Activated effector memory CD4-positive, alpha-beta T cell treated with Interleukin-2 at 50 U/mL for 16 hours (primary cell): Measurements from ENCODE around the gene CD33.
"Not testable (repeated sequence)": the region's sequence is repeated elsewhere in the genome, so short reads cannot be mapped to it uniquely, and the experiment has no call there.

Experiments
- DNase-seq: peaks from one replicate; pipeline ENCODE4 v3.0.0-alpha.2; 2020

Gene CD33

DNA sequence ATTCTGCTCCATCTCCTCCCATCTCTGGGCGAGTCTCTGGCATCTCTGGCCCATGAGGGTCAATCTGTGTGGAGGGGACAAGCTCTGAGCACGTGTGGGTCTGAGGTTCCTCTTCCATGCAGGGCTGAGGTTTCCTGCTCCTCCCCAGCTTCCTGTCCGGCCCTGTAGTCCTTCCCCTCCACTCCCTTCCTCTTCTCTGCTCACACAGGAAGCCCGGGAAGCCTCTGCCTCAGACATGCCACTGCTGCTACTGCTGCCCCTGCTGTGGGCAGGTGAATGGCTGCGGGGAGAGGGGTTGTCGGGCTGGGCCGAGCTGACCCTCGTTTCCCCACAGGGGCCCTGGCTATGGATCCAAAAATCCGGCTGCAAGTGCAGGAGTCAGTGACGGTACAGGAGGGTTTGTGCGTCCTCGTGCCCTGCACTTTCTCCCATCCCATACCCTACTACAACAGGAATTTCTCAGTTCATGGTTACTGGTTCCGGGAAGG lies 14.0 kb upstream of the CD33 start:
- not testable (repeated sequence) for DNase-seq

DNA sequence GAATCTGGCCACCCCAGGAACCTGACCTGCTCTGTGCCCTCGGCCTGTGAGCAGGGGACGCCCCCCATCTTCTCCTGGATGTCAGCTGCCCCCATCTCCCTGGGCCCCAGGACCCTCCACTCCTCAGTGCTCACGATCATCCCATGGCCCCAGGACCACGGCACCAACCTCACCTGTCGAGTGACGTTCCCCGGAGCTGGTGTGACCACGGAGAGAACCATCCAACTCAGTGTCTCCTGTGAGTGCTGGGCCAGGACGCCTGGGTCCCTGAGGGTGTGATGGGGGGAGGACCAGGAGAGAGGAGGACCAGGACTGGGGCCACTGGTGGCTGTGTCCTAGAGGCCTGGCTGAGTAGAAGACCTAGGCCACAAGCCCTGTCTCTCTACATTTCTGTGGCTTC lies 13.0 kb upstream of the CD33 start:
- no peak for DNase-seq

DNA sequence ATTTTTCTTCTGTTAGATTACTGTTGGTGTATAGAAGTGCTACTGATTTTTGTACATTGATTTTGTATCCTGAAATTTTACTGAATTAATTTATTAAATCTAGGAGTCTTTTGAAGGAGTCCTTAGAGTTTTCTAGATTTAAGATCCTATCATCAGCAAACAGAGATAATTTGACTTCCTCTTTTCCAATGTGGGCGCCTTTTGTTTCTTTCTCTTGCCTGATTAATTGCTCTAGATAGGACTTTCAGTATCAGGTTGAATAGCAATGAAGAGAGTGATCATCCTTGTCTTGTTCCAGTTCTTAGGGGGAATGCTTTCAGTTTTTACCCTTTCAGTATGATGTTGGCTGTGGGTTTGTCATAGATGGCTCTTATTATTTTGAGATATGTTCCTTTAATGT lies 5.6 kb upstream of the CD33 start:
- DNase-seq: no peak

DNA sequence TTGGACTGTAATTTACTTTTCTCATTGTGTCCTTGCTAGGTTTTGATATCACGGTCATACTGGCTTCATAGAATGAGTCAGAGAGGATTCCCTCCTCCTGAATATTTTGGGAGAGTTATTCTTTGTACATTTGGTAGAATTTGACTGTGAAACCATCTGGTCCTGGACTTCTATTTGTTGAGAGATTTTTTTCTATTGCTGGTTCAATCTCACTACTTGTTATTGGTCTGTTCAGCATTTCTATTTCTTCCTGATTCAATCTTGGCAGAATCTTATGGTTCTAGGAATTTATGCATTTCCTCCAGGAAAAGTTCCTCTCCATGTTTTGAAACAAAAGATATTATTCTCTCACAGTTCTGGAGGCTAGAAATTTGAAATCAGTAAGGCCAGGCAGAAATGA lies 4.9 kb upstream of the CD33 start:
- DNase-seq: no peak

DNA sequence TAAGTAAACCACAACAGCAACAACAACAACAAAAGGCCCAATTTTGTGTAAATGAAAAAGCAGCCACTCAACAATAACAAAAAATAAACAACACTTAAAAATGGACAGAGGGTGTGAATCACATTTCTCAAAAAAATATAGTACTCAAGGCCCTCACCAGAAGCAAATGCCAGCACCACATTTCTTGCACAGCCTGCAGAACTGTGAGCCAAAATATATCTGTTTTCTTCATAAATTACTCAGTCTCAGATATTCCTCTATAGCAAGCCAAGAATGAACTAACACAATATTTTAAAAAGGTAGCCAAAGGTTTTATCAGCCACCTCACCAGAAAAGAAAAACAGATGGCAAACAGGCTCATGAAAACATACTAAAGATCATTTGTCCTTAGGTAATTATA lies 3.9 kb upstream of the CD33 start:
- DNase-seq: no peak

DNA sequence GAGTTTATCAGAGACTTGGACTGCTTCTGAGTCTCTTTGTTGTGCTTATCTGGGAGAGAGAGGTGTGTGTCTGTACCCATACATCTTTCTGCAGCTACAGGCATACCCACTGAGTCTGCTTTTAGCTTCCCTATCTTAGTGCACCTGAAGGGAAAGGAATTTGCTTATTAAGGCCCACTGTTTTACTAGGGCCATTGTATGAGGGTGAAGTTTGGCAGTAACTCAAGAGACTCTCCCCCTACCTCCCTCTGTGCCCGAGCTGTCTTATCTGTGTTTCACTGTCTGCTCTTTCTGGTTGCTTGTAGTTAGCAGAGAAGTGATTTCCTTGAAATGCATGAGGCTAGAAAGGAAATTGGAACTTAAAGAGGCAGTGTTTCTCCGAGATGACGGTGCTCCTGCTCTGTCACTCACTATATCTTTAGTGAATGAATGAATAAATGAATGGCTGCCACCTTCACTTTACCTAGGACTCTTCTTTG lies 678 bp upstream of the CD33 start:
- DNase-seq: no peak

DNA sequence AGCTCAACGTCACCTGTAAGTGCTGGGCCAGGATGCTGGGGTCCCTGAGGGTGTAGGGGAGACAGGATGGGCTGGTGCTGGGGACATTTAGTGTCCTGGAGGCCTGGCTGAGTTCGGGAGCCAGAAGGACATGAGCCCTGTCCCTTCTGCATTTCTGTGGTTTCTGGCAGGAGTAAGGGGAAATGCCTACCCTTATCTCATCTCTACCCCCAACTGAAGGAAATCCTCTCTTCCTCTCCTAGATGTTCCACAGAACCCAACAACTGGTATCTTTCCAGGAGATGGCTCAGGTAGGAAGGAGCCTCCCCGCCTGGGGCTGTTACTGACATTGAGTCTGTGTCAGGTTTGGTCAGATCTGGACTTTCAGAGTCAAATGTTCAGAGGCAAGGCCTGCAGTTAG lies 1.2 kb downstream of the CD33 start:
- DNase-seq: no peak

DNA sequence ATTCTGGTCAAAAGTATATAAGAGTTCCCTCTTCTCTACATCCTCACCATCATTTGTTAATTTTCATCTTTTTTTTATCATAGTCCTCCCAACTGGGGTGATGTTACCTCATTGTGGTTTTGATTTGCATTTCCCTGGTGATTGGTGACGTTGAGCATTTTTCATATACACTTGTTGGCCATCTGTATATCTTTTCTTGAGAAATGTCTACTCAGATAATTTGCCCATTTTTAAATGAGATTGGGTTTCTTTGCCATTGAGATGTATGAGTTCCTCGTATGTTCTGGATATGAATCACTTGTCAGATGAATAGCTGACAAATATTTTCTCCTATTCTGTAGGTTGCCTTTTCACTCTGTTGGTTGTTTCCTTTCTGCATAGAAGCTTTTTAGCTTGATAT lies 2.4 kb downstream of the CD33 start:
- DNase-seq: no peak

DNA sequence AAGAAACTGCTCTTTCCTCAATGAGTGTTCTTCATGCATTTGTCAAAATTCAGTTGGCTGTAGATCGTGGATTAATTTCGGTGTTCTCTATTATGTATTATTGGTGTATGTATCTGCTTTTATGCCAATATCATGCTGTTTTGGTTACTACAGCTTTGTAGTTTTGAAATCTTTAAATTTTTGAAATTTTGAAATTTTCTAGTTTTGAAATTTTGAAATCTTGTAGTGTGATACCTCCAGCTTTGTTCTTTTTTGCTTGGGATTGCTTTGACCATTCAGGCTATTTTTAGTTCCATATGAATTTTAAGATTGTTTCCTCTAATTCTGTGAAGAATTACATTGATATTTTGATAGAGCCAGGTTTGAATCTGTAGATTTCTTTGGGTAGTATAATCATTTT lies 3.1 kb downstream of the CD33 start:
- no peak for DNase-seq

DNA sequence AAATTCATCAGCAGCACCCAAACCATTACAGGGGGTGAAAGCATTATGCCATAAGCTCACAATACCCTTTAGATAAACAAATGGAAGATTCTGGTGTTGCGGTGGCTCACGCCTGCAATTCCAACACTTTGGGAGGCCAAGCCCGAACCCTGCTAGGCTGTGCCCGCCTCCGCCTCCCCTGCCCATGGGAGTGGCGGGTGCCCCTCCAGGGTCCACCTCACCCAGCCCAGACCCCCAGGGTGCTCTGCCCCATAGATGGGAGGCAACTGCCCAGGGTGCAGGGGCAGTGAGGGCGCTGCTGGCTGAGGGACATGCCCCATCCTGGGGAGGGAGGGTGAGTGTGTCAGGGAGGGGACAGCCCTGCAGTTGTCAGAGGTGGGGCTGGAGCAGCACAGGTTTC lies 16.0 kb downstream of the CD33 start:
- no peak for DNase-seq

DNA sequence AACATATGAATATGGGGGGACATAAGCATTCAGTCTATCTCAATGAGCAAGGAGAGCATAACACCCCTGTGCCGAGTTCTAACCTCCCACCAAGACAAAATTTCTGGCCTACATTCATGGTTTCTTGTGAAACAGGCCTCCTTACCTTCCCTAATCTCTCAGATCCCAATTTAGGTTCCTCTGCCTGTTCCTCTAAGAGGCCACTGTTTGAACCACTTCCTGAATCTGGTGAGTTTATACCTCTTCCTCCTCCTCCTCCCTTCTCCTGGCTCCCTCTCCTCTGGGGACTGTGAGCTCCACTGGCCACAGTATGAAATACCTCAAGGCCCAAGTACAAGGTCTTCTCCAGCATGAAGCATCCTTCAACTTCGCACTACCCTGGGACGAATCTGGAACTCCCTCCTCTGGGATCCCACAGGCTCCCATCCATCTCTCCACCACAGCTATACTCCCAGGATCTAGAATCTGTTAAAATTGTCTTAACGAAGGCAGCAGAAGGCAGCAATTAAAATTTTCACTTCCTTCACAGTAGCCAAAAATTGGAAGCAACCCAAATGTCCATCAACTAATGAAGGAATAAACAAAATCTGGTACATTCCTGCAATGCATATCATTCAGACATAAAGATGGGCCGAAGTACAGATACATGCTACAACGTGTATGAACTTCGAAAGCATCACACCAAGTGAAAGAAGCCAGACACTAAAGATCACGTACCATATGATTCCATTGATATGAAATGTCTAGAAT lies 18.2 kb downstream of the CD33 start:
- DNase-seq: no peak

DNA sequence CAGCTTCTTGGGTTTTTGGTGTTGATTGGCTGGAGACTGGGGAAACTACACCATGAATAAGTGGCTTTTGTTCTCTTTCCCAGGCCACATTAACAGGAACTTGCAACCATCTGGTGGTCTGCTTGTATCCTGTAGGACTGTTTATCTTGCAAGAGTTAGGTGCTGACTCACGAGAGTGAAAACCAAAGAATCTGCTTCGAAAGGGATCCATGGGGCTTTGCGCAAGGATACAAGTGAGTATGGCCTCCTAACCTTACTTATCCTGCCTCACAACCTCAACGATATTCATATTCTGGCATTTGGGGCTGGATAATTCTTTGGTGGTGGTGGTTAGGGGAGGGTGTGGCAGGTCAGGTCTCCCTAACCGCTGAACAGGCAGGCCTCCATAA lies 21.3 kb downstream of the CD33 start:
- no peak for DNase-seq

DNA sequence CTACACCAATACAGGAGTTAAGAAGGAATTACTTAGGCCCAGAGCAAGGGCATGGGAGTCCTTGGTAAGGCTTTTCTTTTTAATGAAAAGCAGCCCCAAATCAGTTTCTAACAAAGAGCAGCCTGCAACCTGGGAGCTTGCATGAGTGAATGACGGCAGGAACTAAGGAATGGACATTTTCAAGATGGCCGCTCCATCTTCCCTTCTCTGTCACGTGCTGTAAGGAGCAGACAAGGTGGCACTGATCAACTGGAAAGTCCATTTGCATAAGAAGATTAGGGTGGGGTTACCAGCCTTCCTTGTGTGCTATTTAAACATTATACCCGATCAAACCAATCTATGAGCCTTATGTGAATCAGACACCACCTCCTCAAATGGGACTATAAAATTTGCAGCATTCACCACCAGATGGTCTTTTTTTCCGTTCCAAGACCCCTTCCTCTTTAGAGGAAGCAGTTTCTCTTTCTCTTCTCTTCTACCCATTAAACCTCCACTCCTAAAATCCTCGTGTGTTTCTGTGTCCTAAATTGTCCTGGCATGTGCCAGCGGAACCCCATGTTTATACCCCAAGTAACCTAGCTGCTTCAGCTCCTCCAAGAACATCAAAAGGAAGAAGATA lies 23.2 kb downstream of the CD33 start:
- no peak for DNase-seq

DNA sequence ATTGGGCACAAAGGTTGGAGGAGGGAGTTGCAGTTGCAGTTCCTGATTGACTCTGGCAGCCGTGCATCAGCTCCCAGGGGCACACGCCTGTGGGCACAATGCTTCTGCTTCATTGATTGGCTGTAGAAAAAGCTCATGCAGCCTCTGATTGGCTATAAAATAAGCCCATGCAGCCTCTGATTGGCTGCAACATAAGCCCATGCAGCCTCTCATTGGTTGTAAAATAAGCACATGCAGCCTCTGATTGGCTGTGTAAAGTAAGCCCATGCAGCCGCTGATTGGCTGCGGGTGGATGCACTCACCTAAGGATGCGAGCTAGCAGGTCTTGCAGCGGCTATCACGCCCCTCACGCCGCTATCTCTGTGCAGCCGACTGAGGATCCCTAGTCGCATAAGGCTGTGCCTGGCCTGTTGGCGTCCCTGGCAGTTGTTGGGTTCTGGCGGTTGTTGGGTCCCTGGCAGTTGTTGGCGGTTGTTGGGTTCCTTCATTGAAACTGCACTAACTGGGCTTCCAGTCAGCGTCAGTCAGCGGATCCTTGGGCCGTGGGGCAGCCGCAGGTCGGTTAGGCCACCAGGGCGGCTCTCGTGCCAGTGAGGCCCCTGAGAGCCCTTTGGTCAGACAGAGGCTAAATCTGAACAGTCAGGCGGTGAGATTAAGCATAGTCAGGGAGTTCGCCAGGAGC lies 26.0 kb downstream of the CD33 start, which contains the start of gene SIGLECL1:
SIGLECL1 (plus strand) TSS at position 295 of the 682 bp plus-strand sequence. CDS start 12,993 bp downstream, outside the sequence.
- no peak for DNase-seq

DNA sequence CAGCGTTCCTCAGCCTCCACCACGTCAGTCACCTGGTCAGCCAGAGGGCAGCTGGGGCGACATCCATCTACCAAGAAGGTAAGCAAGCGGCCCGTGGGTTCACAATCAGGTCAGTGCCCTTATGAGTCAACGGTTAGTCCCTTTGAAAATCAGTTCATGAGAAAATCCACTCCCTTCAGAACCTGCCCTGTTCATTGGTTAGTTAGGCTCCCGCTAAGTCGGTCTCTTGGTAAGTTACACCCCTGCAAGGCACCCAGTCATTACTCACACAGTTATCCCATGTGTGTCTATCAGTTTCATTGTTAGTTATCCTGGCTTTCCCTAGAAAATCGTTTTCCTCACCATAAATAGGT lies 26.6 kb downstream of the CD33 start:
- no peak for DNase-seq

DNA sequence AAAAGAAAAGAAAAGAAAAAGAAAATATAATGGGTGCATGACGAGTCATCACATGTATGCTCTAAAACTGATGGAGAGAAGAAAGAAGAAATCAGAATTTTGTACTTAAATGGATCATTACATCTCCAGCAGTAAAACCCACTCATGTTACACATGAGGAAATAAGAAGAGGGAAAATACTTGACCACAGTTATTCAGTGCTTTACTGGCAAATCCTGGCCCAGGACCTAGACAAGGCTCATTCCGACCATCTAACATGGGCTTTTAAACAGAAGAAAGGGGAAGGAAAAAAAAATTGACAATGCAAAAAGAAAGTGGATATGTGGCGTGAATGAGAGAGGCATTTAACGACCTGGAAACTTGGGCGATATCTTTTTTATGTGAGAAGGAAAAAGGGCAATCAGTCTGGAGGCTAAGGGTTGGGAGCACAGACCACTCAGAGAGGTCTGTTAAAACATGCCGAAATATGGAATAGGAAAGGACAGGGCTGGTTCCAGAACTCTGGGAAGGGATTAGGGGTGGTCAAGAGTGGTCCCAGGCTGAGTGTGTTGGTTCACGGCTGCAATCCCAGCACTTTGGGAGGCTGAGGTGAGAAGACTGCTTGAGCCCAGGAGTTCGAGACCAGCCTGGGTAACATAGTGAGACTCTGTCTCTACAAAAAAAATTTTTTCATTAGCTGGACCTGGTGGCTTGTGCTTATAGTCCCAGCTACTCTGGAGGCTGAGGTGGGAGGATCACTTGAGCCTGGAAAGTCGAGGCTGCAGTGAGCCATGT lies 27.6 kb downstream of the CD33 start:
- DNase-seq: no peak

DNA sequence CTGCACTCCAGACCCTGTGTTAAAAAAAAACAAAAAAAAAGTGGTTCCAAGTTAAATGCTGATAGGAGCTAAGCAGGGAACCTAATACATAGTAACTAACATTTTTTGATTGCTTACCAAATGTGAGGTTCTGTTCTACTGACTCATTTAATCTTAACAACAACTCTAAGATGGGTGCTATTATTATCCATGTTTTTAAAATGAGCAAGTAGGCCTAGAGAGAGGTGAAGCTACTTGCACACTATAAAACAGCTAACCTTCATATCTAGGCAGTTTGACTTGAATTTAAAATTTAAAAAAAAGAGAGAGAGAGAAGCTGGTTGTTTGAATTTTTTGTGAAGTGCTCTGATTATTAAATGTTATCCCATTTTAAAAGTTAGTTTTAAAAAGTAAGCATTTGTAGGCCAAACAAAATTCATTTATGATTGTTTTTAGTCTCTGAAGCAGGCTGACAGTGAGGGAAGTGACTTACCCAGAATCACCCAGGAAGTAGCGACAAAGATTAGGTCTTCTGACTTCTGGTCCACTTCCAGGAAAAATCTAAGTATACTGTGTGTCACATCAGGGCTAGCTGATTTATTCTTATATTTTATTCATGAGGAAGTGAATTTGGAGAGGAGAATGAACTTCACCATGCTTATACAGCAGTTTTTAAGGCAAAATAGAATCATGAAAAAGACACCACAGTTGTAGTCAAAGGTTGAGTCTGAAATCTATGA lies 28.4 kb downstream of the CD33 start:
- DNase-seq: no peak

DNA sequence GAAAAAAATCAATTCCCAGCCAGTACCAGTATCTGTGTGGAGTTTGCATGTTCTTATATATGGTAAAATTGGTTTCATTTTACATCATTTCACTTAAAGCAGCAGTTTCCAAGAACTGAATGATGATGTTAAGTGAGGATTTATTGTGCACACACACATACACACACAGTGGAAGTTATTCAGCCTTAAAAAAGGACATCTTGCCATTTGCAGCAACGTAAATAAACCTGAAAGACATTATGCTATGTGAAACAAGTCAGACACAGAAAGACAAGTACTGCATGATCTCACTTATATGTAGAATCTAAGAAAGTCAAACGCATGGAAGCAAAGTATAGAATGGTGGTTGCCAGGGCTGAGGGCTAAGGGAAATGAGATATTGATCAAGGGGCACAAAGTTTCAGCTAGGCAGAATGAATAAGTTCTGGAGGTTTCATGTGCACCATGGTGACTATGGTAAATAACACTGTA lies 31.3 kb downstream of the CD33 start:
- no peak for DNase-seq

DNA sequence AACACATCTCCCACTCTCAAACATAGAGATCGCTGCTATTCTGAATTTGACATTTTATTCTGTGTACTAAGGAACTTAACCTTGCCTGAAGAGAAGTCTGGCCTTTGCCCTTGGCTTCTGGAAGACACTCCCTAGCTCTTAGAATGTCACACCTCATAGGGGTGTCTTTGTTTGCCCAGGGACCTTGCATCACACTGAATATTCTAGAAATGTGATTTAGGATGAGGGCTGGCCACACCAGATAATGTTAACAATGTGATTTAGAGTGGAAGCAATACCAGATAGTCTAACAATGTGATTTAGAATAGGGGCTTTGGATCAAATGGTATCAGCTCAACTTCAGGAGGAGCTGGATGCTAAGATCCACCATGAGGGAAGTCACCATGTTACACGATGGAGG lies 32.6 kb downstream of the CD33 start:
- DNase-seq: no peak

DNA sequence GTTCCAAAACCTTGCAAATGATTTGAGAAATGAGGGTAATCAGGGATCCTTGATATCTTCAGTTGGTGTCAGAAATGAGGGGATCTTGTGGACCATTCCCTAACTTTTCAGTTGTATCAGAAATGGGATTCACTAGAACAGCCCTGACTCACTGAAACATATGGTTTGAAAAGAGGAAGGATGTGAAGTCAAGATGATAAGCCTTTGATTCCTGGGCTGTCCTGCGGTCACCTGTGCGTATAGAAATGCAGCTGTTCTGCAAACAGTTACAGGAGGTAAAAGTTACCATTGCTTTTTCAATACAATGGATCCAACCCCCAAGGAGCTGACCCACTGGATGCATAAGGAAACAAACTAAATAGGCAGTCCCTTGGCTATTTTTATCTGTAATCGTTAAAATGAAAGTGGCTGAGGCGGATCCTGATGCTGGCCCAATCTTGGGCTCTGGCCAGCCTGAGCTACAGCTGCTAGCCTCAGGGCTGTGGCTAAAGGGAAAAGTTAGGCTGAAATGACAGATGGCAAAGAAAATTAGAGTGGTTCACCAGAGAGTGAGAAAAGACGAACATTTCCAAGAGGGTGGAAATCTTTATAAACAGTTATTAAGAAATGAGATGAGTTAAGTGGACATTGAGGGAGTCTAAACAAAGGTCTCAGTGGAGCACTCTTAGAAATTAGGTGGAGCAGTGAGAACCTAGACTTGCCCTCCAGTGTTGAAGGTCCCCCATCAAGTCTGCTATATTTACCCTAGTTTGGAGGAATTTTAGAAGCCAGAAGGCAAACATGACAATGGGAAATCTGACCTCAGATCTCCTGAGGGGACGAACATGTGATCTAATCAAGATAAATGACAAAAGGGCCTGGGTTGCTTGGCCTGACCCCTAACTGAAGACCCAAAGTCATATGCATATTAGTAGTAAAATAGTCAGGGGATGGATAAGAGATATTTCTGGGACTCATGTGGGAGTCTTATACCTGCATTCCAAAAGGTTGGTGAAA lies 33.6 kb downstream of the CD33 start:
- no peak for DNase-seq
